ENCODE measurements around the gene ZNF182.

DNA sequence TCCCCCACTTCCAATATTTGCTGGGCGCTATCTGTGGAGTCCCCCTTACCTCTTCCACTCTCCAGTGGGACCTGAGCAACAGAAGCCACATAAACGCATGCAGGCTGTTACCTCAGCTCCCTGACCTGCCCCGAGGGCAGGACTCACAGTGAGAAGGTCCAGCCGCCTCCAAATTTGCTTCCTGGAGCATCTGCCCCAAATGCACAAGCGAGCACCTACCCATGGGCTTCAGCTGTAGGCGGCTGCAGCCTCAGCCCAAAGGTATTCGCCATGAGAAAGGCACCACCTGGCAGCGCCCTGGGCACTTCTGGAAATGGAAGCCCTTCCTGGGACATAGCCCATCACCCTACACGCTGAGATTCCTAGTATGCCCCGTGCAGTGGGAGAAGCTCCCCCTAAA is 26.4 kb upstream of the ZNF182 start:
- TF ChIP-seq, protein P1, sequence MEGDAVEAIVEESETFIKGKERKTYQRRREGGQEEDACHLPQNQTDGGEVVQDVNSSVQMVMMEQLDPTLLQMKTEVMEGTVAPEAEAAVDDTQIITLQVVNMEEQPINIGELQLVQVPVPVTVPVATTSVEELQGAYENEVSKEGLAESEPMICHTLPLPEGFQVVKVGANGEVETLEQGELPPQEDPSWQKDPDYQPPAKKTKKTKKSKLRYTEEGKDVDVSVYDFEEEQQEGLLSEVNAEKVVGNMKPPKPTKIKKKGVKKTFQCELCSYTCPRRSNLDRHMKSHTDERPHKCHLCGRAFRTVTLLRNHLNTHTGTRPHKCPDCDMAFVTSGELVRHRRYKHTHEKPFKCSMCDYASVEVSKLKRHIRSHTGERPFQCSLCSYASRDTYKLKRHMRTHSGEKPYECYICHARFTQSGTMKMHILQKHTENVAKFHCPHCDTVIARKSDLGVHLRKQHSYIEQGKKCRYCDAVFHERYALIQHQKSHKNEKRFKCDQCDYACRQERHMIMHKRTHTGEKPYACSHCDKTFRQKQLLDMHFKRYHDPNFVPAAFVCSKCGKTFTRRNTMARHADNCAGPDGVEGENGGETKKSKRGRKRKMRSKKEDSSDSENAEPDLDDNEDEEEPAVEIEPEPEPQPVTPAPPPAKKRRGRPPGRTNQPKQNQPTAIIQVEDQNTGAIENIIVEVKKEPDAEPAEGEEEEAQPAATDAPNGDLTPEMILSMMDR (IDR thresholded peaks at IDR 0.05) = no peak
- TF ChIP-seq POLR2A (IDR thresholded peaks at IDR 0.05) = no peak
